Osteoblast (primary cell): ENCODE data around the gene F11R. TPM values are rescaled to one million over a fixed set of nuclear protein-coding genes. Genes with fewer than 3 reads are reported as not detected.

ENCODE experiments used
- DNase-seq: peaks from one replicate; pipeline ENCODE4 v3.0.0; 2011; ENCODE audit warnings: low spot score, mixed read lengths; ENCODE audit not compliant: insufficient read length; ENCODE audit errors: missing footprints
- H2AFZ ChIP-seq: 2 replicates; pipeline ENCODE4 v1.6.0; 2011; ENCODE audit warnings: mild to moderate bottlenecking, low read length
- H3K27ac ChIP-seq: 2 replicates; pipeline ENCODE4 v1.5.1; 2011; ENCODE audit warnings: mild to moderate bottlenecking, low read depth, low read length, moderate library complexity
- H3K27me3 ChIP-seq: 2 replicates; pipeline ENCODE4 v1.6.0; 2012; ENCODE audit warnings: mild to moderate bottlenecking, control low read depth, inconsistent platforms, low read length, moderate library complexity; ENCODE audit not compliant: insufficient read depth
- H3K36me3 ChIP-seq: 2 replicates; pipeline ENCODE4 v1.5.1; 2011; ENCODE audit warnings: mild to moderate bottlenecking, low read length, control low read depth, moderate library complexity; ENCODE audit not compliant: insufficient read depth
- H3K4me1 ChIP-seq: 2 replicates; pipeline ENCODE4 v1.5.1; 2011; ENCODE audit warnings: mild to moderate bottlenecking, low read length, control low read depth, moderate library complexity; ENCODE audit not compliant: insufficient read depth
- H3K4me2 ChIP-seq: 2 replicates; pipeline ENCODE4 v1.6.0; 2011; ENCODE audit warnings: mild to moderate bottlenecking, low read length; ENCODE audit not compliant: insufficient read depth
- H3K4me3 ChIP-seq: fragments of 200-600 bp; sonication (generic); 3 replicates; pipeline ENCODE4 v1.5.1; 2012; ENCODE audit warnings: mild to moderate bottlenecking, low read length, inconsistent platforms; ENCODE audit not compliant: insufficient read depth
- H3K79me2 ChIP-seq: 2 replicates; pipeline ENCODE4 v1.6.0; 2012; ENCODE audit warnings: mild to moderate bottlenecking, low read length, control low read depth, inconsistent platforms; ENCODE audit not compliant: insufficient read depth
- H3K9me3 ChIP-seq: 2 replicates; pipeline ENCODE4 v1.5.1; 2011; ENCODE audit warnings: low read depth, low read length, control low read depth
- H4K20me1 ChIP-seq: 2 replicates; pipeline ENCODE4 v1.6.0; 2012; ENCODE audit warnings: mild to moderate bottlenecking, low read length, control low read depth; ENCODE audit not compliant: insufficient read depth
- CTCF ChIP-seq: IDR thresholded peaks from 2 replicates; pipeline ENCODE4 v1.5.1; 2011; ENCODE audit warnings: mild to moderate bottlenecking, low read depth, low read length, moderate library complexity; ENCODE audit errors: extremely low read depth
- total RNA-seq: library from RNA; depleted of rRNA; stranded (reverse); fragments of >200 nt; gene quantifications from 2 replicates; pipeline ENCODE4 v1.2.3, GENCODE V29; 2012

Gene F11R
- total RNA-seq = 0.72 and 1.2 TPM in 2 replicates

- H3K36me3 ChIP-seq = no peaks in the 10 kb centered on the region
- H2AFZ ChIP-seq = peak within 1 kb of the TSS; percentile 82
- no peaks in the 10 kb centered on the region for H3K9me3 ChIP-seq
- peak within 1 kb of the TSS; percentile 68 for H3K4me3 ChIP-seq
- no peak within 1 kb of the TSS for H3K27ac ChIP-seq
- H4K20me1 ChIP-seq = no peaks in the 10 kb centered on the region
- TF ChIP-seq CTCF = no peak
- H3K4me1 ChIP-seq = peaks cover 14% of the 10 kb centered on the region
- peak; percentile 85 for DNase-seq
- H3K79me2 ChIP-seq = no peaks in the 10 kb centered on the region
- H3K4me2 ChIP-seq = peak within 1 kb of the TSS; percentile 89
- peaks cover 34% of the 10 kb centered on the region for H3K27me3 ChIP-seq
Measured at GRCh38 chr1:161020509-161021164, at the start of gene F11R. TSS of gene F11R (minus strand) at chr1:161021152. CDS start at chr1:161021073, 79 bp downstream.

GRCh38 chr1:161069731-161070270, 48.8 kb upstream of the F11R start, which contains the start of gene ARHGAP30:
TSS of gene ARHGAP30 (minus strand) at chr1:161069891. CDS start at chr1:161069624, 267 bp downstream.
- Histone ChIP-seq H3K9me3 (no peaks in the 10 kb centered on the region), H4K20me1 (no peaks in the 10 kb centered on the region), H2AFZ (peak within 1 kb of the TSS; percentile 29), H3K36me3 (no peaks in the 10 kb centered on the region), H3K27ac (no peak within 1 kb of the TSS), H3K79me2 (no peaks in the 10 kb centered on the region), H3K27me3 (no peaks in the 10 kb centered on the region), H3K4me1 (no peaks in the 10 kb centered on the region), H3K4me3 (no peak within 1 kb of the TSS), H3K4me2 (no peak within 1 kb of the TSS)
- no peak for TF ChIP-seq CTCF
- peak; percentile 62 for DNase-seq

- H3K9me3 ChIP-seq = no peaks in the 10 kb centered on the region
- peaks cover 3% of the 10 kb centered on the region for H3K27me3 ChIP-seq
- TF ChIP-seq CTCF = no peak
- H3K4me1 ChIP-seq = no peaks in the 10 kb centered on the region
- H3K79me2 ChIP-seq = no peaks in the 10 kb centered on the region
- H4K20me1 ChIP-seq = no peaks in the 10 kb centered on the region
- no peak overlapping the region for H3K4me3 ChIP-seq
- no peak overlapping the region for H3K27ac ChIP-seq
- no peak overlapping the region for H3K4me2 ChIP-seq
- H3K36me3 ChIP-seq = no peaks in the 10 kb centered on the region
- no peak for DNase-seq
- no peak overlapping the region for H2AFZ ChIP-seq
Measured at GRCh38 chr1:161069241-161069640, 48.3 kb upstream of the F11R start.
